ENCODE results near the gene DROSHA. TPM values are rescaled to one million over a fixed set of nuclear protein-coding genes. Genes with fewer than 3 reads are reported as not detected.

DROSHA gene
- total and polyA plus RNA-seq, 2 of the 4 experiments (the other 2 are of a cell fraction): 36.4 to 36.5 TPM

GRCh38 chr5:31463351-31463750 is 68.5 kb downstream of the DROSHA start:
- Histone ChIP-seq H3K9me3 (ENCODE audit: control insufficient read depth, insufficient read depth, low read length) (no peaks in the 10 kb centered on the region), H3K79me1 (ENCODE audit: low read depth in 1 of 2, low read length in 2 of 2) (no peaks in the 10 kb centered on the region; a peak in 1 of 4 replicates), H4K20me1 (ENCODE audit: insufficient read depth, low read length) (no peaks in the 10 kb centered on the region), H3K36me3 (ENCODE audit: control insufficient read depth, insufficient read depth, low read length) (peaks cover 15% of the 10 kb centered on the region), H4K5ac (ENCODE audit: low read depth, low read length) (no peak overlapping the region), H2BK120ac (ENCODE audit: low read depth, low read length) (no peak overlapping the region), H3K27me3 (ENCODE audit: control insufficient read depth, insufficient read depth, low read length) (no peaks in the 10 kb centered on the region), H4K91ac (ENCODE audit: insufficient read depth, low read depth, low read length) (no peak overlapping the region), H2AK5ac (ENCODE audit: low read depth, low read length) (no peak overlapping the region), H4K8ac (ENCODE audit: low read depth in 2 of 2, low read length in 2 of 2) (no peak overlapping the region), H3K27ac (ENCODE audit: insufficient read depth, low read length) (no peak overlapping the region), H3K4me2 (ENCODE audit: low read depth, low read length) (no peak overlapping the region), H3K56ac (ENCODE audit: extremely low read depth, insufficient read depth, low read length) (no peak overlapping the region), H3K14ac (replicated peaks; ENCODE audit: low read depth, low read length) (no peak overlapping the region), H2AK9ac (replicated peaks; ENCODE audit: low read depth, low read length, poor library complexity) (no peak overlapping the region), H2BK15ac (ENCODE audit: low read depth, low read length) (no peak overlapping the region), H2AFZ (replicated peaks; ENCODE audit: low read length, poor library complexity) (no peak overlapping the region), H3K4ac (ENCODE audit: low read depth, low read length) (no peak overlapping the region), H3K23ac (ENCODE audit: low read depth, low read length) (no peak overlapping the region), H3K4me1 (ENCODE audit: control insufficient read depth, insufficient read depth, low read length) (no peaks in the 10 kb centered on the region), H2BK20ac (ENCODE audit: low read depth, low read length) (no peak overlapping the region), H3K4me3 (ENCODE audit: insufficient read depth, low read depth, low read length) (no peak overlapping the region), H3K9me1 (ENCODE audit: insufficient read depth, low read length) (no peaks in the 10 kb centered on the region), H3K18ac (ENCODE audit: low read depth, low read length) (no peak overlapping the region), H3K9ac (ENCODE audit: low read depth, low read length) (no peak overlapping the region), H2BK5ac (ENCODE audit: low read depth, low read length, poor library complexity, severe bottlenecking) (no peak overlapping the region)
- intact Hi-C loops (cut with micrococcal nuclease): no loop called here
- no TSS peak for BruUV-seq (replicated peaks)
- no peak for TF ChIP-seq SMC3 (IDR thresholded peaks at IDR 0.05; ENCODE audit: low read depth, low read length)
- no peak for TF ChIP-seq MXI1 (IDR thresholded peaks at IDR 0.05; ENCODE audit: borderline replicate concordance, low read depth, low read length)
- no peak for TF ChIP-seq USF2 (IDR thresholded peaks at IDR 0.05; ENCODE audit: low read depth, low read length)
- TF ChIP-seq RAD21 (IDR thresholded peaks at IDR 0.05; ENCODE audit: low read length): no peak
- TF ChIP-seq MAZ (IDR thresholded peaks at IDR 0.05; ENCODE audit: borderline replicate concordance, low read depth, low read length): no peak
- no peak for TF ChIP-seq NFE2L2 (IDR thresholded peaks at IDR 0.05; ENCODE audit: low read depth, low read length)
- TF ChIP-seq CTCF (conservative IDR thresholded peaks at IDR 0.05; ENCODE audit: low read depth, low read length): no peak
- no CpG with 5 or more reads among the region's 2 CpGs for WGBS, 2 experiments (ENCODE audit: extremely low coverage in 2 of 2, insufficient read length in 1 of 2)
- in situ Hi-C loops (cut with MboI; ENCODE audit: low sequenced_read_pairs): no loop called here
- peak; percentile 23 for DNase-seq
- ChIA-PET POLR2A (ENCODE audit: unreplicated experiment) (no interaction called here), CTCF (no interaction called here)
- dilution Hi-C loops (cut with HindIII; ENCODE audit: low sequenced_read_pairs, unreplicated experiment): no loop called here
- no peak for ATAC-seq (ENCODE audit: low read depth)
